ENCODE results near the gene THUMPD3.

Gene THUMPD3

DNA sequence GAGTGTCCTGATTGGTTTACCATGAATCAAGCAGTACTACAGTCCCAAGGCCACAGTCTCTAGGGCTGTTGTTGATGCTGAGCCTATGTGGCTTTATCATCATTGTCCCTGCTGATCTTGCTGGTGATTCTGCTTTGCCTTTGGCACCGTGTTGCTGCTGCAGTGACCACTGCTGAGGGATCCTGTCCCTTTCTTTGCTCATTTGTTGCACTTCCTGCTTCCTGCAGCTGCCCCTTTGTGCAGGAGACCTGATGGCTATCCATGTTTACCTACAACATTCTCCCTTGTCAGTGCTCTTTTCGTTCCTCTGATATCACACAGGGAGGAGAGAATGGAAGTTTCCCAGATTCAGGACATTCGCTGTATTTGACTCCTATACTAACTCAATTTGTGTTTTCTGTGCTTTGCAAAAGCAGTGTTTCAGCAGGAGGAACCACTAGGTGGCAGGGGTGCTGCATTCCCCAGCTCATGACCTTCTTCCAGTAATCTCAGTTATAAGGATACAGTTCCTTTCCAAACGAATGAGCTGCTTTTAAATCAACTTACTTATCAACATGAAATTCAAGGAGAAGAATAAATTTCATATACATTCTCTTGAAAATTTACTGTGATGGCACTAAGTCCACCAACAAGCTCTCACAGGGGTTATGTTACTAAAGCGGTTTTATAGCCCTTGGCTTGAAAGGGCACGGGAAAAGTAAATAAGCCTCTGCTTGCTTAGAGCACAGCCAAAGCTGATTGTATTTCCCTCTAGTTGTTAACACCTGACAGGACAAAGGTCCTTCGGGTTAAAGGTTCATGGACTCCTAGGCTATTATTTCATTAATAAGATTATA is 9.7 kb upstream of the THUMPD3 start:
- peaks cover 0 to 14% (median 3%) of the 10 kb centered on the region in 5 donors for H3K4me1 ChIP-seq (ENCODE audit: control insufficient read depth in 5 of 5, insufficient read depth in 5 of 5, low read length in 5 of 5)
- H3K9ac ChIP-seq (ENCODE audit: low read length in 5 of 5) = no peak overlapping the region
- H3K9me3 ChIP-seq (ENCODE audit: control insufficient read depth in 5 of 5, low read length in 5 of 5) = no peaks in the 10 kb centered on the region
- peaks cover 0 to 3% (median 0%) of the 10 kb centered on the region in 5 donors for H3K36me3 ChIP-seq (ENCODE audit: control insufficient read depth in 5 of 5, insufficient read depth in 5 of 5, low read length in 5 of 5)
- H3K4me3 ChIP-seq (ENCODE audit: low read depth in 1 of 5, low read length in 5 of 5) = no peak overlapping the region
- H3K27me3 ChIP-seq (ENCODE audit: control insufficient read depth in 5 of 5, insufficient read depth in 4 of 5, low read length in 5 of 5) = no peaks in the 10 kb centered on the region
- H3K27ac ChIP-seq (ENCODE audit: low read depth, low read length) = no peak overlapping the region

- peaks cover 7 to 19% (median 13%) of the 10 kb centered on the region in 5 donors for H3K36me3 ChIP-seq (ENCODE audit: control insufficient read depth in 5 of 5, insufficient read depth in 5 of 5, low read length in 5 of 5)
- H3K4me1 ChIP-seq (ENCODE audit: control insufficient read depth in 5 of 5, insufficient read depth in 5 of 5, low read length in 5 of 5) = peaks cover 0 to 16% (median 13%) of the 10 kb centered on the region in 5 donors
- no peaks in the 10 kb centered on the region for H3K9me3 ChIP-seq (ENCODE audit: control insufficient read depth in 5 of 5, low read length in 5 of 5)
- H3K27ac ChIP-seq (ENCODE audit: low read depth, low read length) = no peak overlapping the region
- H3K4me3 ChIP-seq (ENCODE audit: low read depth in 1 of 5, low read length in 5 of 5) = peak overlapping the region in 1 of 5 donors; percentile 76
- H3K9ac ChIP-seq (ENCODE audit: low read length in 5 of 5) = no peak overlapping the region
- no peaks in the 10 kb centered on the region for H3K27me3 ChIP-seq (ENCODE audit: control insufficient read depth in 5 of 5, insufficient read depth in 4 of 5, low read length in 5 of 5)
Measured at GRCh38 chr3:9361691-9362388, 1.0 kb upstream of the THUMPD3 start.

DNA sequence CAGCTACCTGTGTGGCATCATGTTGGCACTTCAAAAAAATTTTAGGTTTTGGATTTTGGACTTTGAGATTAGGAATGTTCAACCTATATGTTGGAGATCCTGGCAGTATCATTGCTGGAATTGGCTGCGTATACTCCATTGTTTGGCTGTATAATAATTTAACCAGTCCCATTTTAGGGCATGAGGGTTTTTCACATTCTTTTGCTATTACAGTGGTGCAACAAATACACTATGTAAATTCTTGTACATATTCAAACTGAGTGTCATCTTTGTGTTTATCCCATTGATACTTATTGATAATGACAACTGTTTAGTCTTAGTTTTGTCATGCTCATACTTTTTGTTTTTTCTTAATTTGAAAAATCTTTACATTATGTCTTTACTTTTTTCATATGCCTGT is 6.7 kb downstream of the THUMPD3 start:
- H3K9me3 ChIP-seq (ENCODE audit: control insufficient read depth in 5 of 5, low read length in 5 of 5) = no peaks in the 10 kb centered on the region
- H3K9ac ChIP-seq (ENCODE audit: low read length in 5 of 5) = no peak overlapping the region
- no peaks in the 10 kb centered on the region for H3K27me3 ChIP-seq (ENCODE audit: control insufficient read depth in 5 of 5, insufficient read depth in 4 of 5, low read length in 5 of 5)
- peaks cover 0 to 3% (median 0%) of the 10 kb centered on the region in 5 donors for H3K4me1 ChIP-seq (ENCODE audit: control insufficient read depth in 5 of 5, insufficient read depth in 5 of 5, low read length in 5 of 5)
- no peak overlapping the region for H3K27ac ChIP-seq (ENCODE audit: low read depth, low read length)
- H3K4me3 ChIP-seq (ENCODE audit: low read depth in 1 of 5, low read length in 5 of 5) = no peak overlapping the region
- H3K36me3 ChIP-seq (ENCODE audit: control insufficient read depth in 5 of 5, insufficient read depth in 5 of 5, low read length in 5 of 5) = peaks cover 53 to 78% (median 65%) of the 10 kb centered on the region in 5 donors

DNA sequence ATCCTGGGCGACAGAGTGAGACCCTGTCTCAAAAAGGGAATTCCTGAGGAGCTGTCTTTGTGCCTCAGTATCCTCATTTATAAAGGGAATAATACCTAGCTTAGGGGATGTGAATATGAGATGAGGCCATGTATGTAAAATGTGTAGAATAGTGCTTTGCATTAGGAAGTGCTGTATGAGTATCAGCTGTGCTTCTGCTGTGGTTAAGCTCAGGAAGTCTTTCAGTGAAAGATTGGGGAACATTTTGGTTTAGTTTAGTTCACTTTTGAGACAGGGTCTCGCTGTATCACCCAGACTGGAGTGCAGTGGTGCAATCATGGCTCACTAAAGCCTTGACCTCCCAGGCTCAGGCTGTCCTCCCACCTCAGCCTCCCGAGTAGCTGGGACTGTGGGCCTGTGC is 10.6 kb downstream of the THUMPD3 start:
- Histone ChIP-seq H3K4me1 (ENCODE audit: control insufficient read depth in 5 of 5, insufficient read depth in 5 of 5, low read length in 5 of 5) (no peaks in the 10 kb centered on the region), H3K9ac (ENCODE audit: low read length in 5 of 5) (no peak overlapping the region), H3K4me3 (ENCODE audit: low read depth in 1 of 5, low read length in 5 of 5) (no peak overlapping the region), H3K27ac (ENCODE audit: low read depth, low read length) (no peak overlapping the region), H3K27me3 (ENCODE audit: control insufficient read depth in 5 of 5, insufficient read depth in 4 of 5, low read length in 5 of 5) (no peaks in the 10 kb centered on the region), H3K36me3 (ENCODE audit: control insufficient read depth in 5 of 5, insufficient read depth in 5 of 5, low read length in 5 of 5) (peaks cover 62 to 86% (median 78%) of the 10 kb centered on the region in 5 donors), H3K9me3 (ENCODE audit: control insufficient read depth in 5 of 5, low read length in 5 of 5) (no peaks in the 10 kb centered on the region)

GRCh38 chr3:9377981-9378380 is 15.1 kb downstream of the THUMPD3 start:
- Histone ChIP-seq H3K4me3 (ENCODE audit: low read depth in 1 of 5, low read length in 5 of 5) (no peak overlapping the region), H3K9me3 (ENCODE audit: control insufficient read depth in 5 of 5, low read length in 5 of 5) (no peaks in the 10 kb centered on the region), H3K9ac (ENCODE audit: low read length in 5 of 5) (no peak overlapping the region), H3K4me1 (ENCODE audit: control insufficient read depth in 5 of 5, insufficient read depth in 5 of 5, low read length in 5 of 5) (no peaks in the 10 kb centered on the region), H3K27ac (ENCODE audit: low read depth, low read length) (no peak overlapping the region), H3K27me3 (ENCODE audit: control insufficient read depth in 5 of 5, insufficient read depth in 4 of 5, low read length in 5 of 5) (no peaks in the 10 kb centered on the region), H3K36me3 (ENCODE audit: control insufficient read depth in 5 of 5, insufficient read depth in 5 of 5, low read length in 5 of 5) (peaks cover 53 to 75% (median 59%) of the 10 kb centered on the region in 5 donors)

GRCh38 chr3:9379327-9379726 is 16.5 kb downstream of the THUMPD3 start:
- H3K27ac ChIP-seq (ENCODE audit: low read depth, low read length) = no peak overlapping the region

DNA sequence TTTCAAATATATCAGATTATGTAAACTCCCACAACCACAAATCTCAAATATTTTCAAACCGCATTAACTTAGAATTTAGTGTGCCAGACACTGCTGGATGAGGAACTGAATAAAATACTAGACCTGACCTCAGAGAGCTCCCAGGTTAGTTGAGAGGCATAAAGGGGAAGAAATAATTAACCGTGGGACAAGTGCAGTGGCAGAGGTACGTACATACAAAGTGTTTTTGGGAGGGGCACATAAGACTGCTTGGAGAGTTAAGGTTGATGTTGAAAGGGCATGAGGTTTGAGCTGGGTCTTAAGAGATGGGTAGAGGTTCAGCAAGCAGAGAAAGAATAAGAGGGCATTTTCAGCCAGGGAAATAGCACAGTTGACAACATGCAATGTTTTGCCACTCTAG is 17.2 kb downstream of the THUMPD3 start:
- no peaks in the 10 kb centered on the region for H3K9me3 ChIP-seq (ENCODE audit: control insufficient read depth in 5 of 5, low read length in 5 of 5)
- no peaks in the 10 kb centered on the region for H3K27me3 ChIP-seq (ENCODE audit: control insufficient read depth in 5 of 5, insufficient read depth in 4 of 5, low read length in 5 of 5)
- no peak overlapping the region for H3K27ac ChIP-seq (ENCODE audit: low read depth, low read length)
- no peak overlapping the region for H3K4me3 ChIP-seq (ENCODE audit: low read depth in 1 of 5, low read length in 5 of 5)
- peaks cover 52 to 76% (median 53%) of the 10 kb centered on the region in 5 donors for H3K36me3 ChIP-seq (ENCODE audit: control insufficient read depth in 5 of 5, insufficient read depth in 5 of 5, low read length in 5 of 5)
- no peak overlapping the region for H3K9ac ChIP-seq (ENCODE audit: low read length in 5 of 5)
- no peaks in the 10 kb centered on the region for H3K4me1 ChIP-seq (ENCODE audit: control insufficient read depth in 5 of 5, insufficient read depth in 5 of 5, low read length in 5 of 5)

More at GRCh38 chr3:9379327-9379726, 16.5 kb downstream of the THUMPD3 start:
- Histone ChIP-seq H3K36me3 (ENCODE audit: control insufficient read depth in 5 of 5, insufficient read depth in 5 of 5, low read length in 5 of 5) (peaks cover 52 to 76% (median 55%) of the 10 kb centered on the region in 5 donors), H3K27me3 (ENCODE audit: control insufficient read depth in 5 of 5, insufficient read depth in 4 of 5, low read length in 5 of 5) (no peaks in the 10 kb centered on the region), H3K9me3 (ENCODE audit: control insufficient read depth in 5 of 5, low read length in 5 of 5) (no peaks in the 10 kb centered on the region), H3K9ac (ENCODE audit: low read length in 5 of 5) (no peak overlapping the region), H3K4me3 (ENCODE audit: low read depth in 1 of 5, low read length in 5 of 5) (no peak overlapping the region), H3K4me1 (ENCODE audit: control insufficient read depth in 5 of 5, insufficient read depth in 5 of 5, low read length in 5 of 5) (no peaks in the 10 kb centered on the region)

DNA sequence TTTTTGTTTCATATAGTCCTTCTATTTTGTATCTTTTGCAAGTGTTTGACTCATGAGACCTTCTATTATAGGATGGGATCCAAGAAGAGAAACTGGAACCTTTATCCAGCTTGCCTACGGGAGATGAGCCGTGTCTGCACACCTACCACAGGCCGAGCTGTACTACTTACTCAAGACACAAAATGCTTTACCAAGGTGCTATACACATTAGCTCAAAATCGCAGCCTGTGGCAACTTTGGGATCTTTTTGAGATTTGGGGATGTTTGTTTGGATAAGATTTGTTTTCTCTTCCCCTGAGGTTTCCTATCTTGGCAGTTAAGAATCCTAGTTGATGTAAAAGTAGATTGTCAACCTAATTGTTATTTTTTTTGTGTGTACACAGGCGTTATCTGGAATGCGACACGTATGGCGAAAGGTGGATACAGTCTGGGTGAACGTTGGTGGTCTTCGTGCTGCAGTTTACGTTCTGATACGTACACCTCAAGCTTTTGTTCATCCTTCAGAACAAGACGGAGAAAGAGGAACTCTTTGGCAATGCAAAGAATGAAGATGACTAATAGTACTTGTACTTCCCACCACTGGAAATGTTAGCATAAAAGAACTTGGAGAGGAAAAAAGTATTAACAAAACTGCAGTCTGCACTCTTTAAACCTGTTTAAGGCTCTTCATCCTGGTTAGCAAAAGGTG is 21.4 kb downstream of the THUMPD3 start:
- H3K27me3 ChIP-seq (ENCODE audit: control insufficient read depth in 5 of 5, insufficient read depth in 4 of 5, low read length in 5 of 5) = no peaks in the 10 kb centered on the region
- H3K4me3 ChIP-seq (ENCODE audit: low read depth in 1 of 5, low read length in 5 of 5) = no peak overlapping the region
- H3K9me3 ChIP-seq (ENCODE audit: control insufficient read depth in 5 of 5, low read length in 5 of 5) = no peaks in the 10 kb centered on the region
- H3K9ac ChIP-seq (ENCODE audit: low read length in 5 of 5) = no peak overlapping the region
- H3K4me1 ChIP-seq (ENCODE audit: control insufficient read depth in 5 of 5, insufficient read depth in 5 of 5, low read length in 5 of 5) = no peaks in the 10 kb centered on the region
- peaks cover 54 to 83% (median 64%) of the 10 kb centered on the region in 5 donors for H3K36me3 ChIP-seq (ENCODE audit: control insufficient read depth in 5 of 5, insufficient read depth in 5 of 5, low read length in 5 of 5)
- peak overlapping the region; percentile 15 for H3K27ac ChIP-seq (ENCODE audit: low read depth, low read length)

DNA sequence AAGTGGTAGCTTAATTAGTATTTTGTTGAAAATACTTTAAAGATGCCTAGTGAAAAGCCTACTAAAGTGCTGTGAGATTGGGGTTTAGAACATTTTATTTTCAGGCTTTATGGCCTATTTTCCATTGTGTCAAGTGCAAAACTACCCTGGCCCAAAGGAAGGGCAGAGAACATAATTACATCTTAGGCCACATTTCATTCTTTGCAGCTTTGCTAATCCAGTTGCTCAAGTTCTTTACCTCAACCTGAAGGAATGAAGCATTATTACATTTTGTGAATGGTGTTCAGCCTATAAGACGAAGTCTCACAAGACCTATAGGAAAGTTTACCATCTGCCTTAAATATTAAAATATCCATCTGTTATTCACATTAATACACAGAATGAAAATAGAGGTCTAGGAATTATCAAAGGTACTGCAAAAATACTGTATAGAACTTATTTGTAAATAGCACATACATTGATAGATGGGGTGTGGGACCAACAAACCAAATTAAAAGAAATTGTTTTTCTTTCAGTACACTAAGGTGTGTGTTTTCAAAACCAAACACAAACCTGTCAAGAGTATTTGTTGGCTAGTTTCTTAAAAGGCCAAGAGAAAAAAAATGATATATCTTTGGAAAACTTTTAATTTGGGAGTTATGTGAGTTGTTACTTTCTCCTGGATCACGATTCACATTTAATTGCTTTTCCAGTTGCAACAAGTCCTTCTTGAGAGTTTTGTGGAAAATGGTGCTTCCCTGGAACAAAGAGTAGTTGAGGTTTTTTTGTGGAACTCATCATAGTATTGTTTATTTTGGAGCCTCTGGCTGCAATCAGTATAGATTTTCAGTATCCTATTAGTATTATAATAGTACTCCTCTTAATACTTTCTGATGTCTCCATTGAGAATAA is 22.6 kb downstream of the THUMPD3 start:
- no peak overlapping the region for H3K9ac ChIP-seq (ENCODE audit: low read length in 5 of 5)
- H3K27ac ChIP-seq (ENCODE audit: low read depth, low read length) = no peak overlapping the region
- peaks cover 55 to 82% (median 68%) of the 10 kb centered on the region in 5 donors for H3K36me3 ChIP-seq (ENCODE audit: control insufficient read depth in 5 of 5, insufficient read depth in 5 of 5, low read length in 5 of 5)
- H3K9me3 ChIP-seq (ENCODE audit: control insufficient read depth in 5 of 5, low read length in 5 of 5) = no peaks in the 10 kb centered on the region
- no peaks in the 10 kb centered on the region for H3K27me3 ChIP-seq (ENCODE audit: control insufficient read depth in 5 of 5, insufficient read depth in 4 of 5, low read length in 5 of 5)
- H3K4me3 ChIP-seq (ENCODE audit: low read depth in 1 of 5, low read length in 5 of 5) = no peak overlapping the region
- no peaks in the 10 kb centered on the region for H3K4me1 ChIP-seq (ENCODE audit: control insufficient read depth in 5 of 5, insufficient read depth in 5 of 5, low read length in 5 of 5)
